NCI-H1694 treated with DMSO at 0.1 percent for 48 hours (cell line): ENCODE data around the gene ARSK.
"Not testable (repeated sequence)": the region's sequence is repeated elsewhere in the genome, so short reads cannot be mapped to it uniquely, and the experiment has no call there.

Experiments
- DNase-seq: peaks from one replicate; lab custom pipeline; 2025; lab: John Stamatoyannopoulos, UW

The ARSK gene

DNA sequence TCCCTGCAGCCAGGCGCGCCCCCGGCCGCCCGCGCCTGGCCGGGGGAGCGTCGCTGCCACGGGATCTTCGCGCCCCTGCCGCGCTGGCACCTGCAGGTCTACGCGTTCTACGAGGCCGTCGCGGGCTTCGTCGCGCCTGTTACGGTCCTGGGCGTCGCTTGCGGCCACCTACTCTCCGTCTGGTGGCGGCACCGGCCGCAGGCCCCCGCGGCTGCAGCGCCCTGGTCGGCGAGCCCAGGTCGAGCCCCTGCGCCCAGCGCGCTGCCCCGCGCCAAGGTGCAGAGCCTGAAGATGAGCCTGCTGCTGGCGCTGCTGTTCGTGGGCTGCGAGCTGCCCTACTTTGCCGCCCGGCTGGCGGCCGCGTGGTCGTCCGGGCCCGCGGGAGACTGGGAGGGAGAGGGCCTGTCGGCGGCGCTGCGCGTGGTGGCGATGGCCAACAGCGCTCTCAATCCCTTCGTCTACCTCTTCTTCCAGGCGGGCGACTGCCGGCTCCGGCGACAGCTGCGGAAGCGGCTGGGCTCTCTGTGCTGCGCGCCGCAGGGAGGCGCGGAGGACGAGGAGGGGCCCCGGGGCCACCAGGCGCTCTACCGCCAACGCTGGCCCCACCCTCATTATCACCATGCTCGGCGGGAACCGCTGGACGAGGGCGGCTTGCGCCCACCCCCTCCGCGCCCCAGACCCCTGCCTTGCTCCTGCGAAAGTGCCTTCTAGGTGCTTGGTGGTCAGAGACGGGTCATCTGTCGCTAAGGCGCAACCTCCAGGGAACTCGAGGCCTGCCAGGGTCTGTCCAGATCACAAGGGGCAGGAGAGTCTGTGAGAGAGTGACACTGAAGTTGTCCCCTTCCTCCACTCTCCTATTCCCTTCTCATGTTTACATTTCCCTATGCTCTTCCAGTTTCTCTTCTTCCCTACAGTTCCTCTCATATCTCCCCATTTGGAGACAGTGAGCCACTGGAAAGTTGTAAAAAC lies 66.3 kb downstream of the ARSK start:
- DNase-seq = no peak

DNA sequence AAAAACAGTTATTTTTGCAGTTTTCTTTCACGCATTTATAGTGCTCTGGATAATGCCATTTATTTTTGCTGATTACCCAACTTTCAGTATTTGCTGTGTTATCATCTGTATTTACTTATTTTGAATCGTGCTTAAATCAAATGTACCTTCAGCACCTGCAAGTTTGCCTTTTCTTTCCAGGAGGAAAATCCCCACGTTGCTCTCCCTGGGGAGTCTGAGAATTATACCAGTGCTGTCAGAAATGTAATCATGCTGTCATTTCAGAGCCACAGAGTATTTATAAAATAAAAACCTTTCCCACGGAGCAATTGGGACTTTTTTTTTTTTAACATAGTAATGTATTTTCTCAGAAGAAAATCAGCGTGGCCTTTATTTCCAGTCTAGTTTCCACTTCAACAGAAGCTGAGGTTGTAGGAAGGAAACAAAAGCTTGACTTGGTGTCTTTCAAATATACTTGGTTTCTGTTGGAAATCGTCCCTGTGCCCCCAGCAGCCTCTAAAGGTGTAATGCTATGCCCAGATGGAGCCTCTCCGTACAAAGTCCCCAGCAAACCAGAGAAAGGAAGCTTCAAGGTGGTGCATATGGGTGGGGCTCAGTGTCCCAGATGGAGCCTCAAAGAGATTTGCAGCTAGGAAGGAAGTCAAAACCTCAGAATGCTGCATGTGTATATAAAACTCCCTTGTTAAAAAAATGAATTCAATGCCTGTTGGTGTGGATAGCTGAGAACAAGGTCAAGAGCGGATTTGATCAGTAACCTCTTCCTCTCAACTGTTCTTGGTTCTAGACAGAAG lies 67.1 kb downstream of the ARSK start:
- DNase-seq = no peak

DNA sequence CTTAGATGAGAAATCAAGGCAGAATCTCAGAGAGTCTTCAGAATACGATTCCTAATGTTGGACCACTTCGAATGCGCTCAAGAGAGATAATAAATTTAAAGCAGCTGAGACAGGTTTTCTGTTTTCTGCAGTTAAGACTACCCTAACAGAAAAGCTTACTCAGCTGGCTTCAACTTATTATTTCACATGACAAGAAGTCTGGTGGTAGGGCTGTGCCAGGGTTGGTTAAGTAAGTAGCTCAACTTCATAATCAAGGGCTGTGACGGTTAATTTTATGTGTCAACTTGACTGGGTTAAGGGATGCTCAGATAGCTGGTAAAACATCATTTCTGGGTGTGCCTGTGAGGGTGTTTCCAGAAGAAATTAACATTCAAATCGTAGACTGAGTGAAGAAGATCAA lies 68.8 kb downstream of the ARSK start:
- no peak for DNase-seq

DNA sequence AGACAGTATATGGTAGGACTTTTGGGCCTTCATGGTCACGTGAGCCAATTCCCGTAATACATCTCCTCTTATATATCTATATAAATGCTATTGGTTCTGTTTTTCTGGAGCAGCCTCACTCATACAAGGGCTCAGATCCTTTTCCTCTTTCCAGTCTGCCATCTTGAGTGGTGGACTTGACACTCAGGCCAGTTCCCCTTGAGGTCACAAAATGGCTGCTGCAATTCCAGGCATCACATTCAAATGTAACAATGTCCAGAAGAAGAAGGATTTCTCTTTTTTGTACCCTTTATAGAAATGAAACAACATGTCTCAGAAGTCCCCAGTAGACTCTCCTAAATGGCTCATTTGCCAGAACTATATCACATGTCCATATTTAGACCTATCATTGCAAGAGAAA lies 69.5 kb downstream of the ARSK start:
- no peak for DNase-seq

DNA sequence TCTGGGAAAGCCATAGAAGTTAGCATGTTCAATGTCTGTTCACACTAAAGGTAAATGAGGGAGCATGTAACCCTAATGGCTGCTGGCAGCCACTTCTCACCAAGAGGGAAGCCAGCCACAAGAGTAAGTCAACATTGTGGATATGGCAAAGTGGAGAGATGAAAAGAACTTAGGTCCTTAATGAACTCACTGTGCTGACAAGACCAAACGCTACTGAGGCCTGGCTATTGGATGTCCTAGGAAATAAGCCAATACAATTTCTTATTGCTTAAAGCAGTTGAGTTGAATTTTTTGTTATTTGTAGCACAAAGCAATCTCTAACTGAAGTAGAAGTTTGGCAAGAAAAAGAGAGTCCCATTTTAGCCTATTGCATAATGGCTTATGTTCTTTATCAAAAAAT lies 71.8 kb downstream of the ARSK start:
- no peak for DNase-seq

DNA sequence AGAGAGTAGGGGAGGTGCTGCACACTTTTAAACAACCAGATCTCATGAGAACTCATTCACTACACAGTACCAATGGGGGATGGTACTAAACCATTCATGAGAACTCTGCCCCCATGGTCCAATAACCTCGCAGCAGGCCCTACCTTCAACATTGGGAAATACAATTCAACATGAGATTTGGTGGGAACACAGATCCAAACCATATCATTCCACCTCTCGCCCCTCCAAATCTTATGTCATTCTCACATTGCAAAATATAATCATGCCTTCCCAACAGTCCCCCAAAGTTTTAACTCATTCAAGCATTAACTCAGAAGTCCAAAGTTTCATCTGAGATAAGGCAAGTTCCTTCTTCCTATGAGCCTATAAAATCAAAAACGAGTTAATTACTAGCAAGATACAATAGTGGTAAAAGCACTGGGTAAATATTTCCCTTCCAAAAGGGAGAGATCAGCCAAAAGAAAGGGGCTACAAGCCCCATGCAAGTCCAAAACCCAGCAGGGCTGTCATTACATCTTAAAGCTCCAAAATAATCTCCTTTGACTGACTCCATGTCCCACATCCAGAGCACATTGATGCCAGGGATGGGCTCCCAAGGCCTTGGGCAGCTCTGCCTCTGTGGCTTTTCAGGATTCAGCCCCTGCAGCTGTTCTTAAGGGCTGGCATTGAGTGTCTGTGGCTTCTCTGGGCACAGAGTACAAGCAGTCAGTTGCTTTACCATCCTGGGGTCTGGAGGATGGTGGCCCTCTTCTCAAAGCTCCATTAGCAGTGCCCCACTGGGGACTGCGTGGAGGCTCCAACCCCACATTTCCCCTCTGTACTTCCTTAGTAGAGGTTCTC lies 73.3 kb downstream of the ARSK start:
- DNase-seq = no peak

DNA sequence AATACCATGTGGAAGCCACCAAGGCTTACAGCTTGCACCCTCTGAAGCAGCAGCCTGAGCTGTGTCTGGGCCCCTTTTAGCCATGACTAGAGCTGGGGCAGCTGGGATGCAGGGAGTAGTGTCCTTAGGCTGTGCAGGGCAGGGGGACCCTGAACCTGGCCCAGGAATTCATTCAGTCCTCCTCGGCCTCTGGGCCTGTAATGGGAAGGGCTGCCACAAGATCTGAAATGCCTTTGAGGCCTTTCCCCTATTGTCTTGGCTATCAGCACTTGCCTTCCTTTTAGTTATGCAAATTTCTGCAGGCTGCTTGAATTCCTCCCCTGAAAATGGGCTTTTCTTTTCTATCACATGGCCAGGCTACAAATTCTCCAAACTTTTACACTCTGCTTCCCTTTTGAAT lies 74.0 kb downstream of the ARSK start:
- no peak for DNase-seq

DNA sequence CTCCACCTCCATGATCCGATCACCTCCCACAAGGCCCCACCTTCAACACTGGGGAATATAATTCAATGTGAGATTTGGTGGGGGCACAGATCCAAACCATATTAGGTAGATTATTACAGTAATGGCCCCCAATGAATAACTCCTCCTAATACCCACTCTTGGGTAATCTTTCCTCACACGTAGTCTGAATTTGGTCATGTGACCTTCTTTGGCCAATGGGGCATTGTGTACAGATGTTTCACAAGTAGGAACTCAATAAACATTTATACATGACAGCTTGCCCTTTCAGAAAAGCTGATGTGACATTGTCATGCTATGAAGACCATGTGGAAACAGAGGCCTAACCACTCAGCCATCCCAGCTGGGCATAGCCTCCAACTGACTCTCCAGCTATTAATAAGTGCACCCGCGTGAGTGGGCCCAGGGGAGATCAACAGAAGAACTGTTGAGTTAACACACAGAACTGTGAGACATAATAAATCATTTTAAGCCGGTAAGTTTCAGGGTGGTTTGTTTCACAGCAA lies 75.6 kb downstream of the ARSK start:
- DNase-seq = no peak

DNA sequence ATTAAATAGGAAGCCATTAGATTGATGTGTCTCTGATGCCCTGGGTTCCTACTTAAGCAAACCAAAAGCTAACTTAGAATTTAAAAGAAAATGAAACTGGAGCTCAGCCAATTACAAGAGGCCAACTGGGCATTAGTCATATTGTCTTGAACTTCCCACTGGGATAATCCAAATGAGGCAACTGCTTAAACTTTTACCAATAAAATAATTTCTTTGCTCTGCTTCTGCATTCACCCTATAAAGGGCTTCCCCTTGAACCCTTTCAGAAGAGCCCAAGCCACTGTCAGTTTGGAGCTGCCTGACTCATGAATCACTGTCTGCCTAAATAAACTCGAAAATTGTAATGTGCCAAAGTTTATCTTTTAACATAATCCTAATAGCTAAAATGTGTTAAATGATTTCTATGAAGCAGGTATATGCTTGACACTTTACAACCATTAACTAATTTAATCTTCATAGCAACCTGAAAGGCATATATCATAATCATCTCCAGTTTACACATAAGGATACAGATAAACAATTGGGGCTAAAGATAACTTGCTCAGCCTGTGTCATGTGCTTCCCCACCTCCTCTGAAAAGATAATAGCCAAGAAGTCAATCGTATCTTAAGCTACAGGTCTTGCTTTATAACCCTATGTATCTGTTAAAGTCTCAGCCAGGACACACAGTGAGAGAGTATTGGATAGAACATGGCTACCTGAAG lies 76.5 kb downstream of the ARSK start:
- DNase-seq = no peak

DNA sequence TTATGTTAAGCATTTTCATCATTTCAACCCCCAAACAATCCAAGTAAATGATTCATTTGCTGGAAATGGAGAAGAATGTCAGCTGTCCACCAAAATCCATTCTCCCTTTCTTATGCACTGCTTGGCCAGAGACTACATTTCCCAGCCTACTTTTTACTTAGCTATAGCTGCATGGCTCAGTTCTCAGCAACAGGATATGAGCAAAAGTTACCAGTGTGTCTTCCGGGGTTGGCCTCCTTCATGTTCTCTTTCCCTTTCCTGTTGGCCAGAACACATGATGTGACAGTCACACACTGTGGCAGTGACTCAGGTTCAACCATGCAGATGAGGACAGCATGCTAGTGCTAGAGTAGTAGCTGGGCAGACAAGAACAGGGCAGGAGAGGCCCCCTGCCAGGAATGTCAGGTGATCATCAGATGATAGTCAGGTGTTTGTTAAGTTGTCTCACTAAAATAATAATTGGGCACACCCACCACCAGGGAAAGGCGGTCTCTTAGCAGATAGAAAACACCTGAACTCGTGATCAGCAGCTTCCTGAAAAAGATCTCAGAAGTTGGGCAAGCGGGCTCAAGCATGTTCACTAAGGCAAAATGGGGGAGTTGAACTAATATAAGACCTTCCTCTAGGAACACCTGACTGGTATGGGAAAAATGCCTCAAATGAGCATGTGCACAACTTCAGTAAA lies 77.2 kb downstream of the ARSK start:
- no peak for DNase-seq

DNA sequence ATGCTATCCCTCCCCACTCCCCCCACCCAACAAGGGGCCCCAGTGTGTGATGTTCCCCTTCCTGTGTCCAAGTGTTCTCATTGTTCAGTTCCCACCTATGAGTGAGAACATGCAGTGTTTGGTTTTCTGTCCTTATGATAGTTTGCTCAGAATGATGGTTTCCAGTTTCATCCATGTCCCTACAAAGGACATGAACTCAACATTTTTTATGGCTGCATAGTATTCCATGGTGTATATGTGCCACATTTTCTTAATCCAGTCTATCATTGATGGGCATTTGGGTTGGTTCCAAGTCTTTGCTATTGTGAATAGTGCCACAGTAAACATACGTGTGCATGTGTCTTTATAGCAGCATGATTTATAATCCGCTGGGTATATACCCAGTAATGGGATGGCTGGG lies 78.0 kb downstream of the ARSK start:
- not testable (repeated sequence) for DNase-seq

DNA sequence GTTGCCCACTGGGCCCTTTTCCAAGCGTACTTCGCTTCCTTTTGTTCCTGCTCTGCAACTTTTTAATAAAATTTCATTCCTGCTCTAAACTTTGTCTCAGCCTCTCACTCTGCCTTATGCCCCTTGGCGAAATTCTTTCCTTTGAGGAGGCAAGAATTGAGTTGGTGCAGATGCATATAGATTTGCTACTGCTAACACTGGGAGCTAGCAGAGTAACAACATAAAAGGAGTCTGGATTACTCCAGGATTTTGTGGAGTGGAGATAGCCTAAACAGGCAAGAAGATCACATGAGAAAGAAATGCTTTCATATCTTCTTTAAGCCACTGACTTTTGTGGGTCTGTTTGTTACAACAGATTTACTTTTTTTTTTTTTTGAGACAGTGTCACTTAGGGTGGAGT lies 78.8 kb downstream of the ARSK start:
- DNase-seq = no peak

DNA sequence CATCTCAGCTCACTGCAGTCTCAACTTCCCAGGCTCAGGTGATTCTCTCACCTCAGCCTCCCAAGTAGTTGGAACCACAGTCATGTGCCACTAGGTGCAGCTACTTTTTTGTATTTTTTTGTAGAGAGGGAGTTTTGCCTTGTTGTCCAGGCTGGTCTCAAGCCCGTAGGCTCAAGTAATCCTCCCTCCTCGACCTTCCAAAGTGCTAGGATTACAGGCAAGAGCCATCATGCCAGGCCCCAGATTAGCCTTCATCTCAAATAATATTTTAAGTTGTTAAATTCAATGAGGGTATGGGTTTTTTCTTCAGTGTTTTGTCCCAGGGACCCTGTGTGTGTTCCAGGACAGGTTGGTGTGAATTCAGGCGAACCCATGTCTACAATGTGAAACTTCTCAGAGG lies 79.2 kb downstream of the ARSK start:
- DNase-seq = no peak

DNA sequence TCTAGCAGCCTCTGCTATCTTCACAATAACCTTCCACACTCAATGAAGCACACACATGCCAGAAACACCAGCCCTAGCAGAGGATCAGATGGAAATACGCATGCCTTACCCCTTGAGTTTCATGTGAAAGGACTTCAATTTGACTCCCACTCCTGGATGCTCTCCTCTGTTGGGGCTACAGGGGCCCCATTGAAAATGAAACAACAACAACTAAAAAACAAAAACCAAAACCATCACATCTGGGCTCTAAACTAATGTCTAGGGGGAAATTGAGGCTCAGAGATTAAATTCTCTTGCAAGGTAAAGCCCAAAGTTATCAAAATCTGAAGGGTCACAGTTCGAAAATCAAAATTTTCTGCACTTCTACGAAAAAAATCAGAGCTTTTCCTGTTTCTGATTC lies 83.7 kb downstream of the ARSK start:
- DNase-seq = no peak

DNA sequence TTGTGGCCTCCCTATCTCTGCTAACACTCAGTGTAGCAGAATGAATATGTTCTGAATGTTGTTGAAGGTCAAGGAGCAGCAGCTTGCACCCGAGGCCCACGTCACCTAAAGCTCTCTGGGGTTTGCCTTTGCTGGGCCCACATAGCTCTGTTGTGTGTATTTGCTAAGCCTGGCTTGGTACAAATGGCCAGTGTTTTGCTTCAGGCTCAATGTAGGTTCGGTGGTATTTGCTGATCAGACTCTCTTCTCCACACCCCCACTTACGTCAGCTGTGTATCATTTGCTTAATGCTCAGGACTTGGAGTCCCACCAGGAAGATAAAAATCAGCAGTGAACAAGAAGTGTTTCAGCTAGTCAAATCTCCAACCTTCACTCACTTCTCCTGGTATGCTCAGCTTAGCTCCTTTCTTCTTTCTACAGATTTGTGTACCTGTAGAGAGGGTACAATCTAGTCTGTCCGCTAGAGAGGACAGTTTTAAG lies 86.9 kb downstream of the ARSK start:
- DNase-seq = no peak

DNA sequence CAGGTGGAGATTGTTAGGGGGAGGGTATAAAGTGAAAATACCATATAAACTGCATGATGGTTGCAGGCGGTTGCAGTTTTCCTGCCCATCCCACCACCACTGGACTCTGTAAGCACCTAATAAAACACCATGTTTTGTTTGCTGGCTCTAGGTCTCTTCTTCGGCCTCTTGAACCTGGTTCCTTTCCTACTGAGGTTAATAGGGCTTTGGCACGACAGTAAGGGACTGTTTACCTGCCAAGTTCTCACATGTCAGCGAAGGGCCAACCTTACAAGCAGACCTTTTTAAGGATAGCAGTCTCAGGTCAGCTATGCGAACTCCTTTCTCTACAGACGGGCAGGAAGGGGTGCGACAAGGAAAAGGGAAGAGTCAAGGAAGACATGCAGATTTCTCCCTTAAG lies 88.3 kb downstream of the ARSK start:
- DNase-seq = no peak

DNA sequence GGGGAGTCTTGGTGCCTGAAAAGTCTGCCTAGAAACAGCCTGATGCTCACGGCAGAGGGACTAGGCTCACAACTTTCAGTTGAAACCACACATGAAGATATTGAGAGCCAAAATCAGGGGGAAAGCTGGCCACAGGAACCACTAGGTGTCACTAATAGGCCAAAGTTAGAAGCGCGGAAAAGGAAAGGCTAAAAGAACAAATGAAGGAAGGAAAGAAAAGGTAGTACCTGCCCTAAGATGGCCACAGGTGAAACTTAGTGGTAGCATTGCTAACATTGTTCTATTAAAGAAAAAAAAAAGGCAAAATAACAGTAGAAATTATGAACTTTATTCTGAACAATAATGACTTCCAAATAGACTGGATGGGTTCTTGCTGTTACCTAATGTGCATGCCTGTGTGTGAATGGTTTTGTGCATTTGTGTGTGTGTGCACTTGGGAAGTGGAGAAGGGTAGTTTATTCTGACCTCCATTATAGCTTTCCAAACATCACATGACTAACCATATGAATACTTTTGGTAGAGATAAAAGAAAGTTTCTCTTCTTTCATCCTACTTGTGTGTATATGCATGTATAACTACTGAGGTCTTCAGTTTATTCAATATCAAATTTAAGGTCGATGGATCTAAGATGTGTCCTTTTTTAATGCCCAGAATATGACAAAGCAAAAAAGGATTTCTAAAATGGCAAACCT lies 89.6 kb downstream of the ARSK start:
- DNase-seq = peak; percentile 26

DNA sequence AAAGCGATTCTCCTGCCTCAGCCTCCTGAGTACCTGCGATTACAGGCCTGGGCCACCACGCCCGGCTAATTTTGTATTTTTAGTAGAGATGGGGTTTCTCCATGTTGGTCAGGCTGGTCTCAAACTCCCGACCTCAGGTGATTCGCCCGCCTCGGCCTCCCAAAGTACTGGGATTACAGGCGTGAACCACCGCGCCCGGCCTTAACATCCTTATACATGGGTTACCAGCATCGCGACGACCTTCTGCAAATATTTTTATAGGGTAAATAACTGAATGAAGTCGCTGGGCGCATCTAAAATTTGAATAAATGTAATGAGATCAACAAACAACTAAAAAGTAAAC lies 91.3 kb downstream of the ARSK start:
- DNase-seq = not testable (repeated sequence)

DNA sequence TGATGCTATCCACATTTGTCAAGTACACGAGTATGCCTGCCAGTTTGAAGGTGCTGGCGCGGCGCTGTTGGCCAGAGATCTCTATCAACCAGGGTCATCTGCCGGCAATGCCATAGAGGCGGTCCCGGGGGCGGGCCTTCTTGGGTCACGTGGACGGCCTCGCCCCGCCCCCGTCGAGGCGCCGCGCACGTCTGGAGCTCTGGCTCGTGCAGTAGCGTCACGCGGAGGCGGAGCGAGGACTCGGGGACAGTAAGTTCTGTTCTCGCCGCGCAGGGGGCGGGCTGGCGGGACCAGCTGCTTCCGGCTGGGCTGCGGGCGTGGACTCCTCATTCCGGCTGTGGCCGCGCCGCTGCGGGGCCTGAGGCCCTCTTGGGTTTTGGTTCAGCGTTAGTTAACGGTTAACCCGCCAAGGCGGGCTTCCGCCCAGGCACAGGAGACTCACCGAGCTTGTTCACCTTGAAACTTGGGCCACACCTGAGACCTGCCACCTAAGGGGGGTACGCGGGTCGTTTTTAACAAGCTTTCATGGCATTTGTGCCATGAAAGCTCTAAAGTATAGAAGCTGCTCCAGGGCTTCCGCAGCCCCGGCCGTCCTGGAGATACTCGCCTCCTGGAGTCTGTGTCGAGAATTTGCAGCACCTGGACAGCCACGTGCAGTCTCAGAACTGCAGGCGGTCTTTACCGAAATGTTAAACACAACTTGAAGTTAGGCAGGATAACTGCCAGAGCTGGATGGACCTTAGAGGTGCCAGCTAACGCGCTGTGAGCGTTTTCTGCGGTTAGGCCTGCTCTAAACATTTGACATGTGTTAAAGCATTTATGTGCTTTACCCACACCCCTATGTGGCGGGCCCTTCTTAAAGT lies 91.9 kb downstream of the ARSK start, which contains the start of gene RFESD:
Gene RFESD, plus strand, starts transcription at position 209 of the 863 bp plus-strand sequence. CDS start 5,495 bp downstream, outside the sequence.
- peak; percentile 45 for DNase-seq
